Transverse colon (tissue), 3 donors: ENCODE data around the gene GNA12.
"Not testable (repeated sequence)": the region's sequence is repeated elsewhere in the genome, so short reads cannot be mapped to it uniquely, and the experiment has no call there.

Source experiments
- CTCF ChIP-seq, 5 experiments: fragments of 200-600 bp in 3 of 5; fragments of 450-650 bp in 2 of 5; sonication (generic) in 3 of 5; IDR thresholded peaks; 1 replicate in 2 of 5; 2 replicates in 3 of 5; pipeline ENCODE4 v1.5.1; 2016 to 2017; ENCODE audit warnings: antibody characterized with exemption in 5 of 5, inconsistent platforms in 3 of 5, mild to moderate bottlenecking in 2 of 5, moderate library complexity in 1 of 5
- POLR2A ChIP-seq: fragments of 450-650 bp; IDR thresholded peaks from one replicate; pipeline ENCODE4 v1.6.1; 2016; ENCODE audit warnings: antibody characterized with exemption, mild to moderate bottlenecking, moderate library complexity

- not testable (repeated sequence) for TF ChIP-seq CTCF (IDR thresholded peaks at IDR 0.05); POLR2A
Measured at GRCh38 chr7:2748684-2749083, 95.4 kb downstream of the GNA12 start.
